Measurements from ENCODE around the gene PASK.
"Not testable (repeated sequence)": the region's sequence is repeated elsewhere in the genome, so short reads cannot be mapped to it uniquely, and the experiment has no call there.

The PASK gene

DNA sequence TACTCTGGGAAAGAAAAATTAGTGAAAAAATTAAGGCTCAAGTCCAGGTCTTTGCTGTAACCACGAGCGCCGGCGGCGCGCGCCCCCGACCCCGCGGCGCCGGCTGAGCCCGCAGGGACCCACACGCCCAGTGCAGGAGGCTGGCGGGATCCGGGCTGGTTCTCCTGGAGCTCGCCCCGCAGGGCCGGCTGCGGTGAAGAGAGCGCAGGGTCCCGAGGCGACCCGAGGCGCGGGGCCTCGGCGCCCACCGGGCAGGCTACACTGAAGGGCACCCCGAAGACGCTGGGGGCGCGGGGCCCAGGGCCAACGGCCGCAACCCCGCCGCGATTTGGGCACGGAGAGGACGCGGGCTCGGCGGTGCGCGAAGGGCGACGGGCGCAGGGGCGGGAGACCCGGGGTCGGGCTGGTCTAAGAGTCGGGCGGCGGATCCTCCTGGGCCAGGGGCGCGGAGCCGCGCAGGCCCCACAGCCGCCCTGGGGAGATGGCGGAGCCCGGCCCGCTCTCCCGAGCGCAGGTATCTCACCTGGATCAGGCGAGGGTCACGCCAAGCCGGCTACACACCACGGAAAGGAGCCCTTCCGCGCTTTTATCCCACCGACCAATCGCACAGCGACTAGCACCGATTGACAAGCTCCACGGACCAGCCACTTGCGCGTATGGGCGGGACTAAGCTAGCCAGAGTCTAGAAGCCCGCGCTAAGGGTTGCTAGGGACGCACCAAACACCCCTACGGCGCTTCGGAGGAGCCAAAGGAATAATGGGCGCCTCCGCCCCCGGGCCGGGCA lies at the start of gene PASK:
TSS of gene PASK (minus strand) at position 582 of the 784 bp plus-strand sequence. CDS start 6,440 bp downstream, outside the sequence.
- DNase-seq (ENCODE audit: low spot score) = peak; percentile 95

DNA sequence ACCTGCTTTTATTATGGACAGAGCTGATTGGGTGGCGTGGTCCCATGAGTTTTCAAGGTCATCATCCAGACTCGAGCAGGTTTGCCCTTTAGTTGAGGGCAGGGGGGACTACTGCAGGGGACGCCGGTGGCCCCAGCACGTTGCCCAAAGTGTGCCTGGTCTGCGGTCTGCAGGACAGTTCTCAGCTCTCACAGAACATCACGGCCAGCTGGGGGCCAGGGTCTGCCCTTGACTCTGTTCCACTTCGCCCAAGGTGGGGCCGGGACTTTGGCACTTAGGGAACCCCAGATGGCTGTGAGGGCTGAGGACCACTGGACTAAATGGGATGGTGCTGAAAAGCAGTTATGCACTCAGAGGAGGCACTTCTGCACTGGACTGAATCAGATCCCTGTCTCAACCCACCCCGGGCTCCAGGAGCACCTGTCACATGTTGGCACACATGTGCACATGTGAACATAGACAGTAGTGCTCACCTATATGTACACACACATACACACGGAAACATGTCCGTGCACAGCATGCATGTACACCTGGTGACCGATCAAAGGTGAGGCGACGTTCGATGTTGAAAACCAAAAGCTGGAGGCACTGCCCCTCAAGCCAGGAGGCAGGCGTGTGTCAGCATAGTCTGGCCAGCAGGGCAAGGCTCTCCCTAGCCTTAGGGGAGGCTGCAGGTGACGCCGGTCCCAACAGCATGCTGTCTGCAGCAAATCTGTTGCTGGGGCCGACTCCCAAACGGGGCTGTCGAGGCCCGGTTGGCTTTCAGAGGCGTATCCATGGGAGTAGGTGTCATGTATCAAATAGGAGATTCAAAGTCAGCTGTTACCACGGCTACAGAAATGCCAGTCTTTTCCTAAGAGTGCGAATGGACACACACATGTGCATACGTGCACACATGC lies 49.4 kb upstream of the PASK start:
- DNase-seq (ENCODE audit: low spot score) = no peak

DNA sequence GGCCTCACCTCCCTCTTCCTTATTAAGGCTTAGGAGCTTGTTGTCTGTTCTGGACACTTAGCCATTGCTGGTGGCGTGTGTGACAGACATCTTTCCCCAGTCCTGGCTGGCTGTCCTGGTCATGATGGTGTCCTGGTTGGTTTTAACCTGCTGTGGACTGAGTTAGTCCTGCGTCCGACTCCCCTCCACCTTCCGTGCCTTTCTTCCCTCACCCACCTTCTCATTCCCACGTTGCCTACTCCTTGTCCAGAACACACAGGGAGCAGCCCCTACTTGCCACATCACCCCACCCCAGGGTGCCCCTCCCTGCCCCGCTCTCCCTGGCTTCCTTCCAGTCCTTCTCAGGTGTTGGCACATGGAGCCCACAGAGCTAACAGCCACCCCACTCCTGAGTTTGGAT lies 48.7 kb upstream of the PASK start:
- no peak for DNase-seq (ENCODE audit: low spot score)

DNA sequence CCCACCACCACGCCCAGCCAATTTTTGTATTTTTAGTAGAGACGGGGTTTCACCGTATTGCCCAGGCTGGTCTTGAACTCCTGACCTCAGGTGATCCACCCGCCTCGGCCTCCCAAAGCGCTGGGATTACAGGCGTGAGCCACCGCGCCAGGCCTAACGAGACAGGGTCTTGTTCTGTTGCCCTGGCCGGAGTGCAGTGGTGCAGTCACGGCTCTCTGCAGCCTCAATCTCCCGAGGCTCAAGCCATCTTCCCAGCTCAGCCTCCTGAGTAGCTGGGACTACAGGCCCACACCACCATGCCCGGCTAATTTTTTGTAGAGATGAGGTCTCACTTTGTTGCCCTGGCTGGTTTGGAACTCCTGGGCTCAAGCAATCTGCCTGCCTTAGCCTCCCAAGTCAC lies 48.0 kb upstream of the PASK start:
- DNase-seq (ENCODE audit: low spot score) = not testable (repeated sequence)

DNA sequence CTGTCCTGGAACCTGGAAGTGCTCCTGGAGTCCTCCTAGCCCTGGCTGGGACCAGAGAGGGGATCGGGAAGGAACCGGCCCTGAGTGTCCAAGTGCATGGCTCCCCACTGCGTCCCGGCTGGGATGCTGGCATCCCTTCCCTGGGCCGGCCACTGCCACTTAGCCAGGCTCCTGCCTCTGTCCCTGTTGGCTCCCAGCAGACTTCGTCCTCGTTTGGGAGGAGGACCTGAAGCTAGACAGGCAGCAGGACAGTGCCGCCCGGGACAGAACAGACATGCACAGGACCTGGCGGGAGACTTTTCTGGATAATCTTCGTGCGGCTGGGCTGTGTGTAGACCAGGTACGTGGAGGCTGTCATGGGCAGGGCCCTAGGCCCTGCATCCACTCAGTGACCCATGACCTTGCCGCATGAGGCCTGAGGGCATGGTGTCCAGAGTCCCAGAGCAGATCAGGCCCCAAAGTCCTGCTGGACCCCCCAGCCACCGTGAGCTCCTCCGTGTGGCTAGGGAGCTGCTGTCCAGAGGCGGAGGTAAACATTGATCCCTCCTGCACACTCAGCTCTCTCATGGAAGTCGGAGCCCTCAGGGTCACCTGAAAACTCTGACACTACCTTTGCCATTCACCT lies 46.3 kb upstream of the PASK start:
- no peak for DNase-seq (ENCODE audit: low spot score)

DNA sequence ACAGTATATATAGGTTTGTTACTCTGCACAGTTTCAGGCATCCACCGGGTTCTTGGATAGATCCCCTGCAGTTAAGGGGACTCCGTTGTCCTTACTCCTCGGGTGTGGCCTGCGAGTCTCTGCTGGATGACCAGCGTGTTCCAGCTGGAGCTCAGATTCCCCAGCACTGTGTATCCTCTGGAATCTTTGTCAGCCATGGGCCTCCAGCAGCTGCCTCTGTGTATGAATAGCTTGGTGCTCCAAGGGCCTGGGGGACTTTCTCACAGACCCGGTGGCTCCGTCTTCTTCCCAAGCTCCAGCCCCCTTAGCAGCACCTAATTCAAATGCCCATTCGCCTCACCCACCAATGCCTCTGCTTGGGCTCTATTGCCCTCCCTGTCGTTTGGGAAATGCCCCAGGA lies 45.5 kb upstream of the PASK start:
- no peak for DNase-seq (ENCODE audit: low spot score)

DNA sequence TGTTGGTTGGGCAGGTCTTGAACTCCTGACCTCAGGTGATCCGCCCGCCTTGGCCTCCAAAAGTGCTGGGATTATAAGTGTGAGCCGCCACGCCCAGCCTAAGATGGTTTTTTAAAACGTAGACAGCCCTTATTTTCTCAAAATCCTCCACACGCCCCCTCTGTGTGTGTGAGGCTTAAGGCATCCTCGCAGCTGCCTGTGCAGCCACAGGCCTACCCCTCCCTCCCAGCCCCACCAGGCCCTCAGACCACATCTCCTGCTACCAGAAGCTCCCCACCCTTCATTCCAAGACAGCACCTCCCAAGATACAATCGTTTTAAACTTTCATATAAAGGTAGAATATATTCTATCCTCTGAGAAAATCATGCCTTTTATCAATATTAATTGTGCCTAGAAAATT lies 44.0 kb upstream of the PASK start:
- no peak for DNase-seq (ENCODE audit: low spot score)

DNA sequence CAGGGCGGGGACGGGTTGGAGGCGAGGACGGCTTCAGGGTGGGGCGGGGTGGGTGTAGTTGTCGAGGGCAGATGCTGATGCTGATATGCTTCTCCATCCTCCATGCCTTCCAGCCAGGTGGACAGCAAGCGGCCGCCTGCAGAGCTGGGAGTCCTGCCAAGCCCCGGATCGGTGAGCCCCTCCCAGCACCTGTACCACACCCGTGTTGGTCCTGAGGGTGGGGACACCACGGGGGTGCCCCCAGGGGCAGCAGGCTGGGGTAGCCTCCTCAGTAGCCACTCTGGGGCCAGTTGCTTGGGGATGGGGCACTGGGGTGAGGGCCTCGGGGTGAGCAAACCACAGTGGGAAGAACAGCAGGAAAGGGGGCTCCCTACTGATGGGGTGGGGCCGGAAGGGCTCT lies 41.8 kb upstream of the PASK start:
- DNase-seq (ENCODE audit: low spot score) = no peak

DNA sequence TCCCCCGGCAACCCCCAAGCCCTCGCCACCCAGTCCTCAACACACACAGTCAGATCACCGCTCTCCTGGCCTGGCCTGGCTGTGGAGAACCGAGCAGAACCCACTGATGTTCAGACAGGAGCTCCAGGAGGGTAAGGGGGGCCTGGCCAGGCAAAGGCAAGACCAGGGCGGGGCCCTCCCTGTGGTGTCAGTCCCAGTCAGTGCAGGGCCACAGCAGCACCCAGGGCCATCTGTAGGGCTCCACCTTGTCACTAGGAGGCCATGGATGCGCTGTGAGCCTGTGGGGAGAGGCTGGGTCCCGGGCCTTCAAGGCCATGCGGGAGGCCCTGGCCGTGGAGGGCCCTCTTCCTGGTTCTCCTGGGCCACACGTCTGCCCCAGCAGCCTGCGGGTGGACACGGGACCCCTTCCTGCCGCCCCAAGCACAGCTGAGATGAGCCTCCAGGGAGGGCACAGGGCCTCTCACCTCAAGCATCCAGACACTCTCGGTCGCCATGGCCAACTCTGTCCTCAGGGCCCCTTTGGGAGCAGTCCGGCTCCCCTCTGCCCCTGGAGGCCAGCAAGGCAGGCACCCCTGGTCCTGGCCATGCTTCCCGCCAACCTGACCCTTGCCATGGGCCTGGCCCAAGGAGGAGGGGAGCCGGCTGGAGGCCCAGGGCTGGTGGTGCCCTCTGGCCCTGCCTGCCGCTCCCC lies 41.2 kb upstream of the PASK start:
- DNase-seq (ENCODE audit: low spot score) = no peak

DNA sequence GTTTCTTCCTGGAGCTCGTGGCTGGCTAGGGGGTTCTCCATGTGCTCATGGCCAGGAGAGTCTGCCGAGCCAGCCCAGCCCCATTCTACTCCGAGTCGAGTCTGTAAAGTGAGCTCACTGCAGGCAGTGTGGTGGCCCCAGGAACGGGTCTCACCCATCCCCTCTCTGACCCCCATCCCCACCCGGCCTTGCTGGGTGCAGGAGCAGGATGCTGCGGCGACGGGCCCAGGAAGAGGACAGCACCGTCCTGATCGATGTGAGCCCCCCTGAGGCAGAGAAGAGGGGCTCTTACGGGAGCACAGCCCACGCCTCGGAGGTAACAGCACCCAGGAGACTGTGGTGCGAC lies 40.6 kb upstream of the PASK start:
- DNase-seq (ENCODE audit: low spot score) = no peak

DNA sequence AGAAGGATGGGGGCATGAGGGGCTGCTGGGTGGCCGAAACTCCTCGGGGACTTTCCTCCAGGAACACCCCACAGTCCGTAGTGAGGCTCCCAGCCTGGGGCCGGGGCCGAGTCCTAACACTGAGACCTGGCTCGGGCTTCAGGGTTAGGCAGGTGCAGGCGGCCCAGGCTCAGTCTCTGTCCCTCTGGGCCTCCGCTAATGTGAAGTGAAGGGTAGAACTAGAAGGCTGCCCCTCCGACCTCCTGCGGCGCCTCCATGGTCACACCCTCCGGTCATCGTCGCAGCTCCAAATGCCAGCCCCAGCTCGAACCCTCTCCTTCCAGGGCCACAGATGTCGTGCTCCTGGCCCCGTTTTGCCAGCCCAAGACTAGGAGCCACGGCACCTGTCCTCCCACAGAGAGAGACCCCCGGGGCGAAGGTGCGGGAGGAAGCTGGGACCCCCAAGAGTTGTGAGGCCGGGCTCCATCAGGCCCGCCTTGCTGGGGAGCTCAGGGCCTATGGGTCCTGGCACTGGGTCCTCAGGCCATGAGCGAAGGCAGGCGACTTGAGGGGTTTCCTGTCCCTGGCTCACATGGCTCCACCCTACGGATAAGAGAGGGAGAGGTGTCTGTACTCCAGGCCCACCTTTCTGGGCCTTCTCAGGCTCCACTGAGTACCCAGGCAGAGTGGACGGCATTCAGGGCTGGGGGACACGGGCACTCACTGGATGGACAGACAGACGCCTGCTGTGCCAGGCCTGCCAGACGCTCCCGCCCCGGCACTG lies 40.0 kb upstream of the PASK start:
- no peak for DNase-seq (ENCODE audit: low spot score)

DNA sequence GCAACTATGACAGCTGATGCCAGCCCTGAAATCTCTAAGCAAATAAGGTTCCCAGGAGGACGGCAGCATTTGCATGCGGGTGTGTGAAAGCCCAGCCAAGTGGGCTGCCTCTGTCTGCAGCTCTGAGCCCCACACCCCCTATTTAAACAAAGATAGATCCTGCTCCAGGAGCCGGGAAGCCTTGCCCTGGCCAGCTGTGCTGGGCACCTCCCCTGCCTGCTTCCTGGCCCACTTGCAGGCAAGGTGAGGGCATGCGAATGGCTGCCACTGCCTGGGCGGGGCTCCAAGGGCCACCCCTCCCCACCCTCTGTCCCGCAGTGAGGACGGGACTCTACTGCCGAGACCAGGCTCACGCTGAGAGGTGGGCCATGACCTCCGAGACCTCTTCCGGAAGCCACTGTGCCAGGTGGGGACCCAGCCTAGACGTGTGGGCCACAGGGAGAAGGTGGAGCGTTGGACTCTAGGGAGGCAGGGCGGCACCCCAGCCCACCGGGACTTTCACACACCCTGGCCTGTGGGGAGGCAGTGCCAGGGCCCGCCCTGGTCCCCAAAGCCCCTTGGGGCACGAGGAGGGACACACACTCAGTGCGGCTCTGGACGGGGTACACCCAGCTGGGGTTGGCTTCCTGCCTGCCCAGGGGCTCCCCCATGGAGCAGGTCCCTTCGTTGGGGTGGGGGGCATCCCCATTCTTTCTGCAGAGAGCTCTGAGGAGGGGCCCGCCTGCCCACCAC lies 39.3 kb upstream of the PASK start, which contains the start of gene ANO7:
TSS of gene ANO7 (plus strand) at position 317 of the 732 bp plus-strand sequence. CDS start 1,387 bp downstream, outside the sequence.
- no peak for DNase-seq (ENCODE audit: low spot score)

DNA sequence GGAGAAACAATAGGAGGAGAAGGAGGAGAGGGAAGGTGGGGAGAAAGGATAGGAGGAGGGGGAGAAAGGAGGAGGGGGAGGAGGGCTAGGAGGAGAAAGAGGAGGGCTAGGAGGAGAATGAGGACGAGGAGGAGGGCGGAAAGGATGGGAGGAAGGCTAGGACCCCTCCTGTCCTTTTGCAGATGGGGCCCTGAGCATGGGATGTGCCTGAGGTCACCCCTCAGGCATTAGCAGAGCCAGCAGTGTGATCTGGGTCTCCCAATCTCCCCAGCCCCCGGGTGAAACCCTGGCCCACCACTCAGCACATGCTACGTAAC lies 38.6 kb upstream of the PASK start:
- DNase-seq (ENCODE audit: low spot score) = no peak

DNA sequence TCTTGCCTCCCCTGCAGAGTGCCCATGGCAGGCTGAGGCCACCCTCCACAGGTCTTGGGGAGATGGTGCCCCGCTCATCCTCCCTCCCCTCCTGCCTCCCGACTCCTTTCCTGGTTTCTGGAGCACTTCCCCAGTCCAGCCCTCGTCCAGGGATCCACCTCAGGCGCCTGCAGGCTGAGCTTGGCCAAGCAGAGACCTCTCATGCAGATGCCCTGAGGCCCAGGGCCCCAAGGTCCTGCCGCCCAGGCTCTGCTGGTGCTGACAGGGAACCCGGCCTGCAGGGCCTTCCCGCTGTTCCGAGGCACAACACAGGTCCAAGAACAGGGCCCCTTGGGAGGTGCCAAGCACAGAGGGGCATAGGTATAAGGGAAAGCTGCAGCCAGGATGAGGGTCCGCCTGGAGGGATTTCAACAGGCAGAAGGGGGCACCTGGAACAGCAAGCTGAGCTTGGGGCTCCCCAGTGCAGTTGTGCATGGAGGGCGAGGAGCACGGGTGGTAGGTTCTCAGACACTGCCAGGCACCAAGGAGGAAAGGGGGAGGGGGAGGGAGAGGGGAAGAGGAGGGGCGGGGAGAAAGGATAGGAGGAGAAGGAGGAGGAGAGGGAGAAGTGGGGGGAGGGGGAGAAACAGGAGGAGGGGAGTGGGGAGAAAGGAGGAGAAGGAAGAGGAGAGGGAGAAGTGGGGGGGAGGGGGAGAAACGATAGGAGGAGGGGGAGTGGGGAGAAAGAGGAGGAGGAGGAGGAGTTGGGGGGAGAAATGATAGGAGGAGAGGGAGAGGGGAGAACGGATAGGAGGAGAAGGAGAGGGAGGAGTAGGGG lies 38.0 kb upstream of the PASK start:
- no peak for DNase-seq (ENCODE audit: low spot score)

DNA sequence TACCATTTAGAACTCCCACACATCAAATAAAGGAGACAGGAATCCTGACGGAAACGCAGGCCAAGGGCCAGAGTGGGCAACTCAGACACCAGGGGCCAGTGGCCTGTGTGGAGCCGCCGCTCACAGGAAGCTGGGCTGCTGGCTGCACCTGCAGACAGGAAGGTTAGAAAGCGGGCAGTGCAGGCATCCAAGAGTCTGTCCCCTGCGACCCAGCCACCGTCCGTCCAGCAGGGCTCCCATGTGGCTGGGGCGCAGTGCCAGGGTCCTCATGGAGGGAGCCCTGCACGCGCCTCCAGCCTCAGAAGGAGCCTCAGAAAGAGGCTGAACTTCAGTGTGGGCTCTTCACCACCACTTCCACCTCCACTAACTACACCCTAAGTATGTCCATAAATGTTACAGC lies 36.7 kb upstream of the PASK start:
- DNase-seq (ENCODE audit: low spot score) = no peak

DNA sequence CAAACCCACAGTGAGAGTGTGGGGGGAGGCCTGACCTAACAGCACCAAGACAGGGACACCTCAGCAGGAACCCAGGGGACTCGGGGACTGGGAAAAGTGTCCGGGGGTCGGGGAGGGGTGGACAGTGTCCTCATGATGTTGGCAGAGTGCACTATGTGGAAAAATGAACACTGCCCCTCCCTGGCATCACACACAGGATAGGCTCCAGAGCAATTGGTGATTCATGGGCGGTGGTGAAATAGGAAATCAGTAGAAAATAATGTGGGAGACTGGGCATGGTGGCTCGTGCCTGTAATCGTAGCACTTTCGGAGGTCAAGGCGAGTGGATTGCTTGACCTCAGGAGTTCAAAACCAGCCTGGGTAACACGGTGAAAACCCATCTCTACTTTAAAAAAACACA lies 35.6 kb upstream of the PASK start:
- no peak for DNase-seq (ENCODE audit: low spot score)

DNA sequence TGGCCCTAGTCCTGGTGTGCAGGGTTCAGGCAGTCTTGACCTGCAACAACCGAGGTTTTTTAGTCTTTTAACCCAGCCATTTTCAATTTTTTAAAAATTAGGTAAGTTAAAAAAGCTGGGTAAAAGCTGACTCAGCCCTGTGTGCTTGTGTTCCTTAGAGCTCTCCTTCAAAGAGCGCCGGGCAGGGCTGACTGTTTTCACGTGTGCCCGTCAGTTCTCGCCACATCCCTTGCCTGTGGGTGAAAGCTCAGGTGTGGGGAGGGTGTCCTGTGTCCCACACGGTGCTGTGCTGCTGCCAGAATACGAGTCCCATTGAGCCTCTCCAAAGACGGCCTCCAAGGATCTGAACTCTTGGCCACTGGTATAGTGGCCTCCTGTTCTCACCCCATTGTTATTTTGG lies 33.9 kb upstream of the PASK start:
- no peak for DNase-seq (ENCODE audit: low spot score)

DNA sequence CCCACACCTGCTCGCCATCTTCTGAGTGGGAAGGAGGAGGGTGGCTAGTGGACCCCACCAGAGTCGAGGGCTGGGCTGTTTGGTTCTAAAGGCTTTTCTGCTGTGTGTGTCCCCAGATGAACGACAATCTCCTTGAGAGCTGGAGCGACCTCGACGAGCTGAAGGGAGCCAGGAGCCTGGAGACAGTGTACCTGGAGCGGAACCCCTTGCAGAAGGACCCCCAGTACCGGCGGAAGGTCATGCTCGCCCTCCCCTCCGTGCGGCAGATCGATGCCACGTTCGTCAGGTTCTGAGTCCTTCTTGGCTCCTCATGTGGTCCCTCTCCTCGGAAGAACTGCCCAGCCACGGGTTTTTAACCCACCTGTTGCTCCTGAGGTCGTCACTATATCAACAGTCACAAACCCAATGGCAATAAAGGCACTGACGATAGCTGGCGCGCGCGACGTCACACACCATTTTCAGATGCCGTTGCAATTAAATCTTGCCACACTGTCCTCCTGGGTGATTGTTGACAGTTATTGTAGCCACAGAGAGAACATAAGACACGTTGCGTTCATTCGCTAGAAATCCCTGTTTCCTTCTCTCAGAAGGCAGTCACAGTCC lies 33.4 kb upstream of the PASK start:
- DNase-seq (ENCODE audit: low spot score) = no peak

DNA sequence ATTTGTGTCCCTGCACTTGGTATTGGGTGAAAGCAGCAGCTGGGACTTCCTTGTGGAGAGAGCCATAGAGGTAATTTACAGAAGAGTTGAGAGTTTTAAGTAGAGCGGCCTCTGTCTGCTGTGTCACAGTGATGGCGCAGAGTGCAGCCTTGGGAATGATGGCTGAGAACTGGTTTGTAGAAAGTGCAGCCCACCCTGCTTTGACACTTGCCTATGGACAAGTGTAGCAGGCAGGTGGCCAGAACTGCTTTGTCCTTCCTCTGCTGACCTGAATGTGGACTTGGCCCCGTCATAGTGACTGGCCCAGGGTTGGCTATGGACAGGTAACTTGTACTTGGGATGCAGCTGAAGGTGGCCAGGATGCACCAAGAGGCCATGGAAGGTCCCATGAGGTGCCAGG lies 32.9 kb upstream of the PASK start:
- DNase-seq (ENCODE audit: low spot score) = no peak

DNA sequence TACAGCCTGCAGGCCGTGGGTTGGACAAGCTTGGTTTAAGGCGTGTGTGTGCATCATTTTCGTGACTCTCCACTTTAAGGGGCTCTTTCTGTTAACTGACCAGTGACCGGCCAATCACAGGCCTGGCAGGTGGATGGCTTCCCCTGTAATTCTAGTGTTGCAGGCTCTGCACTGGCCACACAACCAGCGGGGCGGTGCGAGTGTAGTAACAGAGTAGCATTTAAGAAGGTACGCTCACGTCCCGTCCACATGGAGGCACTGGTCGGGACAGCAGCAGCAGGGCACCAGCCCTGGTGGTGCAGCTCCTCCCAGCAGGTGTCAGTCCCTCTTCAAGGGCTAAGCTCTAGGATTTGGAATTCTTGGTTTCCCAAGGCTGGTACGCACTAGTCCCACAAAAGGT lies 31.2 kb upstream of the PASK start:
- no peak for DNase-seq (ENCODE audit: low spot score)
